Bronchial epithelial cell (primary cell): ENCODE data around the gene PDXP. TPM values are rescaled to one million over a fixed set of nuclear protein-coding genes. Genes with fewer than 3 reads are reported as not detected.

Experiments used
- DNase-seq: peaks from one replicate; pipeline ENCODE4 v3.0.0-alpha.2; 2010; ENCODE audit warnings: low read depth
- FAIRE-seq: peaks from 2 replicates; lab custom pipeline; 2011; peaks lifted over from hg19 to GRCh38; lab: Jason Lieb, UNC
- H3K27me3 ChIP-seq: 2 replicates; pipeline ENCODE4 v1.5.1; 2011; ENCODE audit warnings: low read length; ENCODE audit not compliant: control insufficient read depth, insufficient read depth
- H3K36me3 ChIP-seq: 2 replicates; pipeline ENCODE4 v1.5.1; 2011; ENCODE audit warnings: low read length; ENCODE audit not compliant: control insufficient read depth, insufficient read depth
- H3K4me3 ChIP-seq: 2 replicates; pipeline ENCODE4 v1.5.1; 2011; ENCODE audit warnings: mild to moderate bottlenecking, low read depth, low read length, control low read depth
- total RNA-seq: library from RNA; depleted of rRNA; stranded (reverse); fragments of >200 nt; gene quantifications from 2 replicates; pipeline ENCODE4 v1.2.1, GENCODE V29; 2014
- TF ChIP-seq, protein P1 (sequence below): IDR thresholded peaks from 2 replicates; pipeline ENCODE4 v1.5.1; 2011; ENCODE audit warnings: mild to moderate bottlenecking, moderate library complexity, low read length, control low read depth, inconsistent platforms; ENCODE audit not compliant: insufficient read depth, severe bottlenecking

The PDXP gene
- total RNA-seq, 1 donor from 2014 or later = 3.4 TPM

DNA sequence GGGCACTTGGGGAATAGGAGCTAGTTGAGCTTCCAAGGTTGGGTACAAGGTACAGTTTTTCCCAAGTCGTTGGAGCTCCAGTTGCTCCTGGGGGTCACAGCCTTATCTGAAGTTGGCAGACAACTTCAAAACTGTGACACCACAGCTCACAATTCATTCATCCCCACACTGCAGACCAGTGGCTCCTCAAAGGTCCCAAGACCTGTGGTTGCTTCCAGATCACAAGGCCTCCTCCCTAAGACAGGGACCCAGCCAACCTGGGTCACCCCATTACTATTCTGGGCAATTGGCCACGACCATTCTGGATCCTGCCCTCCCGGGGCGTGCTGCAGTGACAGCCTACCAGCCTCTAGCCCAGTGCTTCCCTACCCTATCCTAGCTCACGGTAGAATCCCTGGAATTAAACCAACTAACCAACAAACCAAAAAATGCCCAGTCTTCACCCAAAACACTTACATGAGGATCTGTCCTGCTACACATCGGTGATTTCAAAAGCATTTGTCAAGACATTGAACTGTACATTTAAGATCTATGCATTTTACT lies 862 bp upstream of the PDXP start:
- peak overlapping the region; percentile 53 for H3K4me3 ChIP-seq
- FAIRE-seq = no peak

DNA sequence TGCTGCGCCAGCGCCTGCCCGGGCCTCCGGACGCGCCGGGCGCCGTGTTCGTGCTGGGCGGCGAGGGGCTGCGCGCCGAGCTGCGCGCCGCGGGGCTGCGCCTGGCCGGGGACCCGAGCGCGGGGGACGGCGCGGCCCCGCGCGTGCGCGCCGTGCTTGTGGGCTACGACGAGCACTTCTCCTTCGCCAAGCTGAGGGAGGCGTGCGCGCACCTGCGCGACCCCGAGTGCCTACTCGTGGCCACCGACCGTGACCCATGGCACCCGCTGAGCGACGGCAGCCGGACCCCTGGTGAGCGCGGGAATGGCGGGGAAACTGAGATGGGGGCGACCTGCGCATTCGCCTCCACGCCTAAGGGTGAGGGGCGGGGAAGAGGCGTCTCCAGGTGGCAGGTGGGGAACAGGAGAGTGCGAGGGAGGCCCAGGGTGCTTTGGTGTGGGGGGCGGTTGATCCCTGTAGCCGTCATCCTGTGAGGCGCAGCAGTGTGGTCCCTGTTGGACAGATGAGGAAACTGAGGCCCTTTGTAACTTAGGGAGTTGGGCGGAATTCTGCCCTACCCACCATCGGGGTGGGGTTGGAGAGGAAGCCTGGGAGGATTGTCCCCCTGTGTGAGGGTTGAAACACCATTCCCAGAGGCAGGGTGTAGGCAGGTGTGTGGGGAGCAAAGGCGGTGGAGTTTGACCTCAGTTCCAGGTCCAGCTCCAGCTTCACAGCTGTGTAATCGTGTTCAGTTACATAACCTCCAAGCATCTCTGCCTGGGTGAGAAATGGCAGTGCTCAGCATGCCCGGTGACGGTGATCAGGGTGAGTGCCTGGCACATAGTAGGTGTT lies 758 bp downstream of the PDXP start:
- Histone ChIP-seq H3K4me3 (peak overlapping the region; percentile 53), H3K36me3 (no peaks in the 10 kb centered on the region), H3K27me3 (no peaks in the 10 kb centered on the region)
- DNase-seq (no peak), FAIRE-seq (no peak)
- TF ChIP-seq, protein P1, sequence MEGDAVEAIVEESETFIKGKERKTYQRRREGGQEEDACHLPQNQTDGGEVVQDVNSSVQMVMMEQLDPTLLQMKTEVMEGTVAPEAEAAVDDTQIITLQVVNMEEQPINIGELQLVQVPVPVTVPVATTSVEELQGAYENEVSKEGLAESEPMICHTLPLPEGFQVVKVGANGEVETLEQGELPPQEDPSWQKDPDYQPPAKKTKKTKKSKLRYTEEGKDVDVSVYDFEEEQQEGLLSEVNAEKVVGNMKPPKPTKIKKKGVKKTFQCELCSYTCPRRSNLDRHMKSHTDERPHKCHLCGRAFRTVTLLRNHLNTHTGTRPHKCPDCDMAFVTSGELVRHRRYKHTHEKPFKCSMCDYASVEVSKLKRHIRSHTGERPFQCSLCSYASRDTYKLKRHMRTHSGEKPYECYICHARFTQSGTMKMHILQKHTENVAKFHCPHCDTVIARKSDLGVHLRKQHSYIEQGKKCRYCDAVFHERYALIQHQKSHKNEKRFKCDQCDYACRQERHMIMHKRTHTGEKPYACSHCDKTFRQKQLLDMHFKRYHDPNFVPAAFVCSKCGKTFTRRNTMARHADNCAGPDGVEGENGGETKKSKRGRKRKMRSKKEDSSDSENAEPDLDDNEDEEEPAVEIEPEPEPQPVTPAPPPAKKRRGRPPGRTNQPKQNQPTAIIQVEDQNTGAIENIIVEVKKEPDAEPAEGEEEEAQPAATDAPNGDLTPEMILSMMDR = no peak

More for the DNA sequence above, 862 bp upstream of the PDXP start:
- TF ChIP-seq, protein P1 = no peak
- Histone ChIP-seq H3K27me3 (no peaks in the 10 kb centered on the region), H3K36me3 (peaks cover 10% of the 10 kb centered on the region)
- DNase-seq = peak; percentile 51

DNA sequence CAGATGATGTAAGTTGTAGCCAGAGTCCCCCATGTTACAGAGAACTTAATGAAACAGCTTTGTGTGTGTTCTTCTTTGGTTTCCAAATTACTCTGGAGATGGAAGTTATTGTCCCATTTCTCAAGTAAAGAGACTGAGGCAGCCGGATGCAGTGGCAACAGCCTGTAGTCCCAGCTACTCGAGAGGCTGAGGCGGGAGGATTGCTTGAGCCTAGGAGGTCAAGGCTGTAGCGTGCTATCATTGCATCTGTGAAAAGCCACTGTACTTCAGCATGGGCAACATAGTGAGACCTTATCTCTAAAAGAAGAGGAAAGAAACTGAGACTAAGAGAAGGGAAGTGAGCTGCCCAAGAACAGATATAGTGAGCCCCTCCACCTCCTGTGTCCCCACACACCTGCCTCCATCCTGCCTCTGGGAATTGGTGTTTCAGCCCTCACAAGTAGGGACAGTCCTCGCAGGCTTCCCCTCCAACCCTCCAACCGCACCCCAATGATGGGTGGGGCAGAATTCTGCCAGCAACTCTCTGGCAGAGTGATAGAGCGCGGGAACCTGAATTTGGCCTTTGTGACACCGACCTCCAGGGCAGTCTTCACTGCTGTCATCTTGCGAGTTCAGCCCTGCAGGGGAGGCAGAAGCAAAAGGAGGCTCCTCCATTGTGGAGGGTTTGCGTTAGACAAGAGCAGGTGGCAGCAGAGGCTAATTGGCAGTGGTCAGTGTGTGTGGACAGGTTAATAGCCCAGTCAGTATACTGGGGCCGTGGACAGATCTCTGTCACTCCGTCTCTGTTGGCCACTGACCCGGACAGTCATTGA lies 1.6 kb downstream of the PDXP start:
- DNase-seq = no peak
- no peak overlapping the region for H3K4me3 ChIP-seq
- TF ChIP-seq, protein P1 = no peak
- H3K36me3 ChIP-seq = no peaks in the 10 kb centered on the region
- FAIRE-seq = no peak
- H3K27me3 ChIP-seq = no peaks in the 10 kb centered on the region

DNA sequence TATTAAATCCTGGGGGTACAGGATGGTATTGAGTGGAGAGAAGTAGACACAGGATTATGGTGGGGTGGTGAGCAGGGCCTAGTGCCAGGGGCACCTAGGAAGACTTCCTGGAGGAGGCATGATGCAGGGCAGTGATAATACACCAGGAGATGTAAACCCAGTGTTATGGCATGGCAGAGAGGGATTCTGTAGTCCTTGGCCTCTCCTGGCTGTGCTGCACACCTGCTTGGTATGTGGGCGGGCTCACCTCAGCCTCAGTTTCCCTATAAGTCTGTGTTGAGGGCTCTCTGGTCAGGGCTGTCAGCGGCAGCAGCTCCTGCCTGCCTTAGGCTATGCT lies 2.2 kb downstream of the PDXP start:
- no peaks in the 10 kb centered on the region for H3K36me3 ChIP-seq
- DNase-seq = no peak
- no peak overlapping the region for H3K4me3 ChIP-seq
- TF ChIP-seq, protein P1 = no peak
- no peaks in the 10 kb centered on the region for H3K27me3 ChIP-seq
- no peak for FAIRE-seq

DNA sequence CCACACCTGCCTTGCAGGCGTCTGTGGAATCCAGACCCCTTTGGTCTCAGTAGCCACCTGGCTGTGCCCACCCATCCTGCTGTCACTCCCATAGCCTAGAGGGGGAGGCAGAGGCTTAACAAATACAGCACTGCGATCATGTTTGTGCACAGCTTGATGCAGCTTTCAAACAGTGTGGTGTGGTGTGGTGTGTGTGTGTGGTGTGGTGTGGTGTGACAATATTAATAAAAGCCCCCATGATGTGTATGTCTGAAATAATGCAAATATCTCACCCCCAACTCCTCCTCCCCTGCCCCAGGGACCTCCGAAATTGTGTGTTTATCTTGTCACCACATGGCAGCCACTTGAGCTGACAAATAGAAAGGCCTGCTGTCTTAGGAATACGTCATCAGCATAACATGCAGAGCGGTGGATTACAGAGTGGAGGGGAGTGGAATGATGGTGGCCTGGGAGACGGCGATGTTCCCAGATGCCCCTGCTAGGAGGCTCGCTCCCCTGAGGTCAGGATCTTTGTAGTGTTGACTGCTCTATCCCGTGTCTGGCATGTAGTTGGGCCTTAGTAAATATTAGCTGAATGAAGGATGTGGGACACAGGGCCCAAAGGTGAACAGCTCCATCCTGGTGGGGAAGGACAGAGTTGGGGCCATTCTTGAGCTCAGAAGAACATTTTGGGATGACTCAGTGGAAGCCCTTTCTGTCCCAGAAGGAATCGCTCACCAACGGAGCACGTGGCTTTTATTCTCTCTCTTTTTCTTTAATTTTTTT lies 2.8 kb downstream of the PDXP start:
- no peak for FAIRE-seq
- DNase-seq = no peak
- H3K27me3 ChIP-seq = no peaks in the 10 kb centered on the region
- peaks cover 2% of the 10 kb centered on the region for H3K36me3 ChIP-seq
- TF ChIP-seq, protein P1 = peak; percentile 36
- no peak overlapping the region for H3K4me3 ChIP-seq
